NCI-H1105 (cell line): Measurements from ENCODE around the gene LEMD2.
"Not testable (repeated sequence)": the region's sequence is repeated elsewhere in the genome, so short reads cannot be mapped to it uniquely, and the experiment has no call there.

Experiments used
- DNase-seq: peaks from one replicate; lab custom pipeline; 2025; lab: John Stamatoyannopoulos, UW

Gene LEMD2

GRCh38 chr6:33788694-33789549 is at the start of gene LEMD2:
LEMD2 (minus strand) TSS chr6:33789130; CDS start chr6:33789116, 14 bp downstream.
- peak; percentile 93 for DNase-seq

DNA sequence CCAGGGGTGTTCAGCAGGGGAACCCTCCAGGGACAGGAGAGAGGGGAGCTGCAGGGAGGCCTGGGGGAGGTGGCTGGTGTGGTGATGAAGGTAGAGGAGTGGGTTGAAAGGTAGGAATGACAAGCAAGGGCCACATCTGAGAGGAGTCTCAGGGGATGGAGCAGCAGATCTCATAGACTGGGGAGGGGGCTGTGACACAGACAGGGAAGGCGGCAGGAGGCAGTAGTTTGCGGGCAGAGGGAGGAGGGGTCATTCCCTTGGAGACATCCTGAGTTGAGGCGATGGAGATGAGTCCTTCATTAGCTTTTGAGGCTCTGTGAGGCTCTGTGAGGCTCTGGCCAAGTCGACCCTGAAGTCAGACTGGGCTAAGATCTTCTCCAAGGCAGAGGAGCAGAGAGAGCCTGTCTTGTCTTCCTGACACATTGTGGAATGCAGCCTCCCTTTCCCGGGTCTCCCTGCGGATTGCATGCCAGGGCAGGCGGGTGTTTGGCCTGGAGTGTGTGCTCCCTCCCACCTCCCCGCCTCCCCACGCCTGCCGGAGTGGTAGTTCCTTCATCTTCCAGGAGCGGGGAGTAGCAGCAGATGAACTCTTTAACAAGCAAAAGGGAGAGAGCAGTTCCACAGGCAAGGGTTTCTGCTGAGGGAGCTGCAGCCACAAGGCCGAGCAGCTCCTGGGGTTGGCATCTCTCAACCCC is 49.2 kb upstream of the LEMD2 start:
- DNase-seq = no peak

- no peak for DNase-seq
Measured at GRCh38 chr6:33836806-33837469, 48.0 kb upstream of the LEMD2 start.

DNA sequence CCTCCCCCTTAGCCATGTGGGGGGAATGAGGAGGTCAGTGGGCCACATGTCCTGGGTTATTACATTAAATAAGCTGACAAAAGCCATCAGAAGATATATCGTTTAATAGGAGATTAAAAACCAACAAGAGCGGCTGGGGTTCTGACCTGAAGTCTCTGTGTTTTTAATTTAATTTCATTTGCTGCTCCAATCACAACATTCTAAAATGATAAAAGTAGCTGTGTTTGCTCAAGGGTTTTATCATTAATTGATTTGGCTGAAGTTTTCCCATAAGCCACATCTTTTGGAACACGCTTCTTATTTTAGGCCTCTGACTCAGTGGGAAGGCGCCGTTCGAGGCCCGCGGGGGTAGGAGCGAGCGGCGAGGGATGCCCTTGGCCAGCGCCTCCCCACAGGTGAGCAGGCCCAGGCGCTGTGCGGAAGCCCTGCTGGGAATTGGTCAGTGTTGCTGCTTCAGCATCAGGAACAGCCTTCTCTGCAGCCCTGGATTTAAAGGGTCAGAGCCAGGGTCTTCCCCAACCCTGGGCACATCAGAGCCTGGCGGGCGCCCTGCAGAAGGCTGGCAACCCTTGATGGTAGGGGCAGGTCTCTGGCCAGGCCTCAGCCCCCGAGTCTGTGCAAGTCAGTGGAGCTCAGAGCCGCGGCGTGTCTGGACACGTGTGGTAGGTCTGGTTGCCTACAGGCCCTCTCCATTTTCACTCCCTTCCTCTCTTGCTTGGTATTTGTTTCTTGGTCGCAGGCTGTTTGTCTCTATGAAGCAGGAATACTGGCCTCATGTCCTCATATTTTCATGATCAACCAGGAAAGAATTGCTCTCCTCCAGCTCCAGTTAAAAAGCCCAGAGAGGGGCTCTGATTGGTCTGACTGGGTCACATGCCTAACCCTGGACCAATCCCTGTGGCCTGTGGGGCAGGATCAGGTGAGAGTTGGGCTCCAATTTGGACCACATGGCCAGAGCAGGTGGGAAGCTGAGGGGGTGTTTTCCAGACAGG is 45.8 kb upstream of the LEMD2 start:
- no peak for DNase-seq

GRCh38 chr6:33833599-33833998 is 44.7 kb upstream of the LEMD2 start:
- DNase-seq = no peak

GRCh38 chr6:33832831-33833230 is 43.9 kb upstream of the LEMD2 start:
- DNase-seq = not testable (repeated sequence)

- not testable (repeated sequence) for DNase-seq
Measured at GRCh38 chr6:33831725-33832124, 42.8 kb upstream of the LEMD2 start.

- no peak for DNase-seq
Measured at GRCh38 chr6:33830635-33831240, 41.8 kb upstream of the LEMD2 start.

DNA sequence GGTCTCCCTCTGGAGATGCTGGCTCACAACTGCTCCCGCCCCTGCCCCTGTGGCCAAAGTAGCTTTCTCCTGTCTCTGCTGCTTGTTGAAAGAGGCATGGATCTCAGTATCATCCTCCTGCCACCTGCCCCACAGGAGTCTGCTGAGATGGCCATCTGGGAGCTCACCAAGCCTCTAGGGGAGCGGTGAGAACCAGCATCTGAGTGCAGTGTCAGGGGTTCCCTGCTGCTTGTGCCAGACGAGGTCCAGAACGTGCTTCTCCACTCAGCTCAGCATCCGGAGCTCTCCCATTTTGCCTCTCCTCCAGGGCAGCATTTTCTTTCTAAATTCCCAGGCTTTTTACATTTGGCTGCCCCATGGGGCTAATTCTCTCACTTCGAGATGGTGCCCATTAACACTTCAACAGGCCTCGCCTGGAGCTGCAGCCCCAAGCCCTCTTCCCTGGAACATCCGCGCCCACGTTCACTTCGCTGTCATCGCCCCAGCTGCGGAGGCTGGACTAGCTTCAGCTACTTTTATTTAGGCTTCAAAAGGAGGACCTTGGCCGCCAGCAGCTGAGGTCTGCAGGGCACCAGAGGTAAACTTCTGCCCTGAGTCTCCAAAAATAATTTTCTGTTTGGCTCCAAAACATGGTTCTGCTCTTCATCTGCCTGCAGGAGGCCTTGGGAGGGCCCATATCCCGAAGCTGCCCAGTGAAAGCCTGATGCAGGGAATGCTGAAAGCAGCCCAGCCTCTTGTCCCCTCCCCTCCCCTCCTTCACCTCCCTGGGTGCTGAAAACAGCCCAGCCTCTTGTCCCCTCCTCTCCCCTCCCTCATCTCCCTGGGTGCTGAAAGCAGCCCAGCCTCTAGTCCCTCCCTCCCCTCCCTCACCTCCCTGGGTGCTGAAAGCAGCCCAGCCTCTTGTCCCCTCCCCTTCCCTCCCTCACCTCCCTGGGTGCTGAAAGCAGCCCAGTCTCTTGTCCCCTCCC is 40.1 kb upstream of the LEMD2 start:
- DNase-seq = no peak

GRCh38 chr6:33828452-33828763 is 39.5 kb upstream of the LEMD2 start:
- no peak for DNase-seq

- no peak for DNase-seq
Measured at GRCh38 chr6:33827546-33828451, 38.9 kb upstream of the LEMD2 start.

DNA sequence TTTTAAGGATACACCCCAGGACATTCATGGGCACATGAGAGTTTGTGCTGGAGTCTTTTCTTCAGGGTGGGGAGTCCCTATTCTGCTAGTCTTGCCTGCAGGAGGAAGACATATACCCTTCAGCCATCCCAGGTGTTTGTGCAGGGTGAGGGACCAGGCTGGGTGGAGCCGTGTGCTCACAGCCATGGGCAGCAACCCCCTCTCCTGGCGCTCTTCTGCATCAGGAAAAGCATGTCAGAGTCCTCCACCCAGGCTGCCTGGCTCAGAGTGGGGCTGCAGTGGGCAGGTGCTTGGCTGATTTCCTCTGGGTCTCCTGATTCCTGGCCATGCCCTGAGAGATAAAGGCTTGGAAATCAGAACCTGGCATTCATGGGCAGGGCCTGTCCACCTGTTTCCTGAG is 37.6 kb upstream of the LEMD2 start:
- no peak for DNase-seq

DNA sequence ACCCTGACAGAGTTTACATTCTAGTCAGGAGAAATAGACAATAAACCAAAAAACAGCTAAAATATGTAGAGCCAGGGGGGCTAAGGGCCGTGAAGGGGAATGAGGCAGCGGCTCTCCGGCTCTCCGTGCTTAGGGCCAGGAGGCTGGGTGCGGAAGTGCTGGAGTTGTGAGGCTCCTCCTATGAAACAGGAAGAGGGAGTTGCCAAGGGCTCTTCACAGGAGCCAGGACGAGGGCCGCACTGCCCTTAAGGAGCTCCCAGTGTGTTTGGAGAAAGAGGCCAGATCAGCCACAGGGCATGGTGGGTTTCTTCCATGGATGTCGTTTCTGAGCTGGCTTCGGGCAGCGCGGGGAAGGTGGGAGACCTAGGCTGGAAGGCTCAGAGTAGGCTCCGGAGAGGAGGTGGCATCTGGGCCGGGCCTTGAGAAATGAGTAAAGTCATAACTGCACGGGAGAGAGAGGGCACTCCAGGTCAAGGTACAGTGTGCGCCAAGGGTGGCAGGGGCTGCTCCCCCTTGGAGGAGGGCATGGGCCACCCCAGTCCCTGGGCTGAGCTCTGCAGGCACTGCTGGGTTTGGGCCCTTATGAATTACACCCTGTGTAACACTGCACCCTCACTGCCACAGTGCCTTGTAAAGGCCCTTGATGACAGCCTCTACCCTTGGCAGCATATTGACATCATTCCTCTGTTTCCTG is 35.7 kb upstream of the LEMD2 start:
- DNase-seq = no peak

- DNase-seq = no peak
Measured at GRCh38 chr6:33823806-33824205, 34.9 kb upstream of the LEMD2 start.

- DNase-seq = peak; percentile 61
Measured at GRCh38 chr6:33822575-33823395, 33.9 kb upstream of the LEMD2 start.

GRCh38 chr6:33820784-33821520 is 32.0 kb upstream of the LEMD2 start:
- DNase-seq = no peak

DNA sequence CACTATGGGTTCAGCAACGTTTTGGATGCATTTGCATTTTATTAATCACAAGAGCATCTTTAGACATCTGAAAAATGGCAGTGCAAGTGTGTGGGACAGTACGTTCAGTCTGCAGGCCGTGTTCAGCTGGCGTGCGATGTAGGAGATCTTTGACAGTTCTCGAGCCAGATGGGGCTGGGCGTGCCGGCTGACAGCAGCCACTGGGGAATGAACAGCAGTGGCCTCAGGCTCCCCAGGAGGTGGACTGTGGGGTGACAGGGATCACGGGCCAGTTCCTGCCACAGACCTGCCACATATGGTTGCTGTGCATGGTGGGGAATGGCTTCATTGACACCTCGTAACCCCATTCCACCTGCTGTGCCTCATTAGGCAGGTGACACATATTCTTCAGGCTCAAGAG is 31.3 kb upstream of the LEMD2 start:
- no peak for DNase-seq
